GM23338 (cell line): ENCODE data around the gene FBXL4. TPM values are rescaled to one million over a fixed set of nuclear protein-coding genes. Genes with fewer than 3 reads are reported as not detected.

Source experiments
- ATAC-seq: fragments of 200-7000 bp; cut with Tn5 transposase; 3 replicates; pipeline ENCODE4 v1.9.1; 2020
- DNase-seq: peaks from one replicate; pipeline ENCODE4 v3.0.0-alpha.2; 2015; ENCODE audit warnings: low spot score
- H2AFZ ChIP-seq: fragments of 200-600 bp; sonication (generic); 2 replicates; pipeline ENCODE4 v1.8.0; 2016; ENCODE audit warnings: antibody characterized with exemption, mild to moderate bottlenecking, moderate library complexity
- H3F3A ChIP-seq: fragments of 200-600 bp; sonication (generic); replicated peaks from 2 replicates; pipeline ENCODE4 v1.8.0; 2017; ENCODE audit warnings: antibody characterized with exemption, mixed run types, low read depth
- H3K27ac ChIP-seq: fragments of 200-600 bp; sonication (generic); 2 replicates; pipeline ENCODE4 v1.6.1; 2016; ENCODE audit warnings: low read depth
- H3K27me3 ChIP-seq: fragments of 200-600 bp; sonication (generic); 2 replicates; pipeline ENCODE4 v1.8.0; 2016; ENCODE audit warnings: mild to moderate bottlenecking, mixed run types, moderate library complexity; ENCODE audit not compliant: insufficient read depth
- H3K36me3 ChIP-seq: fragments of 200-600 bp; sonication (generic); 2 replicates; pipeline ENCODE4 v1.8.0; 2016; ENCODE audit warnings: mild to moderate bottlenecking; ENCODE audit not compliant: insufficient read depth
- H3K4me1 ChIP-seq: fragments of 200-600 bp; sonication (generic); 2 replicates; pipeline ENCODE4 v1.8.0; 2016; ENCODE audit warnings: mild to moderate bottlenecking, moderate library complexity; ENCODE audit not compliant: insufficient read depth
- H3K4me2 ChIP-seq: fragments of 200-600 bp; sonication (generic); 2 replicates; pipeline ENCODE4 v1.7.1; 2017; ENCODE audit warnings: mixed run types
- H3K4me3 ChIP-seq: fragments of 200-600 bp; sonication (generic); 2 replicates; pipeline ENCODE4 v1.6.1; 2016; ENCODE audit warnings: mixed run types
- H3K79me2 ChIP-seq: fragments of 200-600 bp; sonication (generic); replicated peaks from 2 replicates; pipeline ENCODE4 v1.8.0; 2017; ENCODE audit warnings: mild to moderate bottlenecking; ENCODE audit not compliant: insufficient read depth
- H3K9me2 ChIP-seq: fragments of 200-600 bp; sonication (generic); 2 replicates; pipeline ENCODE4 v1.8.0; 2017; ENCODE audit not compliant: insufficient read depth
- H4K20me1 ChIP-seq: fragments of 200-600 bp; sonication (generic); replicated peaks from 2 replicates; pipeline ENCODE4 v1.8.0; 2017; ENCODE audit warnings: mild to moderate bottlenecking; ENCODE audit not compliant: insufficient read depth
- H3K27ac Mint-ChIP-seq: 2 replicates; pipeline ENCODE4 v1.8.0; 2020; ENCODE audit warnings: inconsistent platforms, mild to moderate bottlenecking, moderate library complexity, mixed read lengths
- H3K27me3 Mint-ChIP-seq: 3 replicates; pipeline ENCODE4 v1.8.0; 2022; ENCODE audit warnings: low read depth, mild to moderate bottlenecking, moderate library complexity, mixed read lengths, inconsistent platforms; ENCODE audit not compliant: insufficient read depth, poor library complexity
- H3K36me3 Mint-ChIP-seq: 3 replicates; pipeline ENCODE4 v1.8.0; 2021; ENCODE audit warnings: low read depth, mild to moderate bottlenecking, inconsistent platforms, moderate library complexity, mixed read lengths
- H3K4me1 Mint-ChIP-seq: 3 replicates; pipeline ENCODE4 v1.8.0; 2020; ENCODE audit warnings: mild to moderate bottlenecking, inconsistent platforms, mixed read lengths
- H3K4me3 Mint-ChIP-seq: 3 replicates; pipeline ENCODE4 v1.8.0; 2021; ENCODE audit warnings: moderate library complexity, mild to moderate bottlenecking, inconsistent platforms, mixed read lengths
- H3K9me3 Mint-ChIP-seq: 3 replicates; pipeline ENCODE4 v1.8.0; 2020; ENCODE audit warnings: moderate library complexity, mild to moderate bottlenecking, inconsistent platforms, mixed read lengths
- EZH2 ChIP-seq: fragments of 200-600 bp; sonication (generic); IDR thresholded peaks from one replicate; pipeline ENCODE4 v1.8.0; 2017; ENCODE audit warnings: antibody characterized with exemption, mild to moderate bottlenecking, low read depth; ENCODE audit not compliant: unreplicated experiment
- EZH2phosphoT487 ChIP-seq: fragments of 200-600 bp; sonication (generic); IDR thresholded peaks from one replicate; pipeline ENCODE4 v1.8.1; 2018; ENCODE audit warnings: antibody characterized with exemption; ENCODE audit not compliant: unreplicated experiment
- JUNB ChIP-seq: IDR thresholded peaks from one replicate; pipeline ENCODE4 v1.6.1; 2016; ENCODE audit warnings: antibody characterized with exemption; ENCODE audit not compliant: unreplicated experiment
- STAT1 ChIP-seq: IDR thresholded peaks from one replicate; pipeline ENCODE4 v1.6.1; 2016; ENCODE audit warnings: antibody characterized with exemption; ENCODE audit not compliant: unreplicated experiment
- ZNF114 ChIP-seq: fragments of 250-450 bp; sonication (Bioruptor Pico); IDR thresholded peaks from 2 replicates; pipeline ENCODE4 v1.5.0; 2020; ENCODE audit warnings: mild to moderate bottlenecking, moderate library complexity
- ZNF331 ChIP-seq: fragments of 250-450 bp; sonication (Bioruptor Pico); IDR thresholded peaks from 2 replicates; pipeline ENCODE4 v1.5.0; 2020; ENCODE audit warnings: low read depth, mild to moderate bottlenecking, moderate library complexity
- polyA plus RNA-seq: library from polyadenylated mRNA; unstranded; fragments of >200 nt; fragmentation: Nextera tagmentation; extraction: Ambion mirVana; gene quantifications from 2 replicates; pipeline ENCODE4 v1.2.1, GENCODE V29; 2016
- total RNA-seq: library from RNA; depleted of rRNA; stranded (reverse); fragments of >200 nt; shearing (Covaris generic); gene quantifications from 2 replicates; pipeline ENCODE4 v1.2.3, GENCODE V29; 2014
- TF ChIP-seq, protein P1 (sequence below): IDR thresholded peaks from 2 replicates; pipeline ENCODE4 v1.6.1; 2016; ENCODE audit warnings: antibody characterized with exemption
- TF ChIP-seq, protein P2 (sequence below): fragments of 250-450 bp; sonication (Bioruptor Pico); IDR thresholded peaks from 2 replicates; pipeline ENCODE4 v1.5.0; 2020; ENCODE audit warnings: mild to moderate bottlenecking, moderate library complexity
- TF ChIP-seq, protein P3 (sequence below), 2 experiments: fragments of 200-600 bp in 1 of 2; sonication (generic) in 1 of 2; conservative IDR thresholded peaks; 2 replicates each; pipeline versions ENCODE4 v1.5.1 to v1.6.1; 2016 to 2017; ENCODE audit warnings: antibody characterized with exemption in 2 of 2, low read depth in 2 of 2, mild to moderate bottlenecking in 2 of 2, moderate library complexity in 1 of 2

The FBXL4 gene
- total and polyA plus RNA-seq, 2 experiments from 2014 or later: 8.5 to 23.4 TPM

DNA sequence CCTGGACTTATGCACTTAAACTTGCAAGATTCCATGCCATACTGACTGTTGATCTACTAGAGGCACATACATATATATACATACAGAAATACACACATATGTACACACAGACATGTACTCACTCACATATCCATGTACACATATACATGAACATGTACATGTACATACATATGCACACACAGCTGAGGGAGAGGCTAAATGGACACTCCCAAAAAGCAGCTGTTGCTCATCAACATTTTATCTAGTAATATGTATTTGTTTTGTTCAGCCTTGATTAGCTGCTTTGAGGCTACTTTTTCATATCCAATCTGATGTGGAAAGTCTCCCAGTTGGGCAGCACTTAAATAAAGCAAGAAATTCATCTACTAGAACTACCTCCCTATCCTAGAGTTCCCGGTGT is 33.7 kb upstream of the FBXL4 start:
- no peaks in the 10 kb centered on the region for H3K9me2 ChIP-seq
- no peaks in the 10 kb centered on the region for H3K36me3 Mint-ChIP-seq
- H3K27ac Mint-ChIP-seq: no peak overlapping the region
- H3K9me3 Mint-ChIP-seq: no peaks in the 10 kb centered on the region
- no peak overlapping the region for H3K4me3 ChIP-seq
- no peak overlapping the region for H2AFZ ChIP-seq
- no peaks in the 10 kb centered on the region for H4K20me1 ChIP-seq
- DNase-seq (no peak), ATAC-seq (no peak)
- no peak overlapping the region for H3K4me3 Mint-ChIP-seq
- H3K4me1 ChIP-seq: no peaks in the 10 kb centered on the region
- TF ChIP-seq, protein P1, sequence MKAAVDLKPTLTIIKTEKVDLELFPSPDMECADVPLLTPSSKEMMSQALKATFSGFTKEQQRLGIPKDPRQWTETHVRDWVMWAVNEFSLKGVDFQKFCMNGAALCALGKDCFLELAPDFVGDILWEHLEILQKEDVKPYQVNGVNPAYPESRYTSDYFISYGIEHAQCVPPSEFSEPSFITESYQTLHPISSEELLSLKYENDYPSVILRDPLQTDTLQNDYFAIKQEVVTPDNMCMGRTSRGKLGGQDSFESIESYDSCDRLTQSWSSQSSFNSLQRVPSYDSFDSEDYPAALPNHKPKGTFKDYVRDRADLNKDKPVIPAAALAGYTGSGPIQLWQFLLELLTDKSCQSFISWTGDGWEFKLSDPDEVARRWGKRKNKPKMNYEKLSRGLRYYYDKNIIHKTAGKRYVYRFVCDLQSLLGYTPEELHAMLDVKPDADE: no peak
- TF ChIP-seq JUNB (no peak), STAT1 (no peak), EZH2phosphoT487 (no peak), EZH2 (no peak), ZNF331 (CRISPR knock-in tag) (no peak), ZNF114 (CRISPR knock-in tag) (no peak)
- TF ChIP-seq, protein P2, sequence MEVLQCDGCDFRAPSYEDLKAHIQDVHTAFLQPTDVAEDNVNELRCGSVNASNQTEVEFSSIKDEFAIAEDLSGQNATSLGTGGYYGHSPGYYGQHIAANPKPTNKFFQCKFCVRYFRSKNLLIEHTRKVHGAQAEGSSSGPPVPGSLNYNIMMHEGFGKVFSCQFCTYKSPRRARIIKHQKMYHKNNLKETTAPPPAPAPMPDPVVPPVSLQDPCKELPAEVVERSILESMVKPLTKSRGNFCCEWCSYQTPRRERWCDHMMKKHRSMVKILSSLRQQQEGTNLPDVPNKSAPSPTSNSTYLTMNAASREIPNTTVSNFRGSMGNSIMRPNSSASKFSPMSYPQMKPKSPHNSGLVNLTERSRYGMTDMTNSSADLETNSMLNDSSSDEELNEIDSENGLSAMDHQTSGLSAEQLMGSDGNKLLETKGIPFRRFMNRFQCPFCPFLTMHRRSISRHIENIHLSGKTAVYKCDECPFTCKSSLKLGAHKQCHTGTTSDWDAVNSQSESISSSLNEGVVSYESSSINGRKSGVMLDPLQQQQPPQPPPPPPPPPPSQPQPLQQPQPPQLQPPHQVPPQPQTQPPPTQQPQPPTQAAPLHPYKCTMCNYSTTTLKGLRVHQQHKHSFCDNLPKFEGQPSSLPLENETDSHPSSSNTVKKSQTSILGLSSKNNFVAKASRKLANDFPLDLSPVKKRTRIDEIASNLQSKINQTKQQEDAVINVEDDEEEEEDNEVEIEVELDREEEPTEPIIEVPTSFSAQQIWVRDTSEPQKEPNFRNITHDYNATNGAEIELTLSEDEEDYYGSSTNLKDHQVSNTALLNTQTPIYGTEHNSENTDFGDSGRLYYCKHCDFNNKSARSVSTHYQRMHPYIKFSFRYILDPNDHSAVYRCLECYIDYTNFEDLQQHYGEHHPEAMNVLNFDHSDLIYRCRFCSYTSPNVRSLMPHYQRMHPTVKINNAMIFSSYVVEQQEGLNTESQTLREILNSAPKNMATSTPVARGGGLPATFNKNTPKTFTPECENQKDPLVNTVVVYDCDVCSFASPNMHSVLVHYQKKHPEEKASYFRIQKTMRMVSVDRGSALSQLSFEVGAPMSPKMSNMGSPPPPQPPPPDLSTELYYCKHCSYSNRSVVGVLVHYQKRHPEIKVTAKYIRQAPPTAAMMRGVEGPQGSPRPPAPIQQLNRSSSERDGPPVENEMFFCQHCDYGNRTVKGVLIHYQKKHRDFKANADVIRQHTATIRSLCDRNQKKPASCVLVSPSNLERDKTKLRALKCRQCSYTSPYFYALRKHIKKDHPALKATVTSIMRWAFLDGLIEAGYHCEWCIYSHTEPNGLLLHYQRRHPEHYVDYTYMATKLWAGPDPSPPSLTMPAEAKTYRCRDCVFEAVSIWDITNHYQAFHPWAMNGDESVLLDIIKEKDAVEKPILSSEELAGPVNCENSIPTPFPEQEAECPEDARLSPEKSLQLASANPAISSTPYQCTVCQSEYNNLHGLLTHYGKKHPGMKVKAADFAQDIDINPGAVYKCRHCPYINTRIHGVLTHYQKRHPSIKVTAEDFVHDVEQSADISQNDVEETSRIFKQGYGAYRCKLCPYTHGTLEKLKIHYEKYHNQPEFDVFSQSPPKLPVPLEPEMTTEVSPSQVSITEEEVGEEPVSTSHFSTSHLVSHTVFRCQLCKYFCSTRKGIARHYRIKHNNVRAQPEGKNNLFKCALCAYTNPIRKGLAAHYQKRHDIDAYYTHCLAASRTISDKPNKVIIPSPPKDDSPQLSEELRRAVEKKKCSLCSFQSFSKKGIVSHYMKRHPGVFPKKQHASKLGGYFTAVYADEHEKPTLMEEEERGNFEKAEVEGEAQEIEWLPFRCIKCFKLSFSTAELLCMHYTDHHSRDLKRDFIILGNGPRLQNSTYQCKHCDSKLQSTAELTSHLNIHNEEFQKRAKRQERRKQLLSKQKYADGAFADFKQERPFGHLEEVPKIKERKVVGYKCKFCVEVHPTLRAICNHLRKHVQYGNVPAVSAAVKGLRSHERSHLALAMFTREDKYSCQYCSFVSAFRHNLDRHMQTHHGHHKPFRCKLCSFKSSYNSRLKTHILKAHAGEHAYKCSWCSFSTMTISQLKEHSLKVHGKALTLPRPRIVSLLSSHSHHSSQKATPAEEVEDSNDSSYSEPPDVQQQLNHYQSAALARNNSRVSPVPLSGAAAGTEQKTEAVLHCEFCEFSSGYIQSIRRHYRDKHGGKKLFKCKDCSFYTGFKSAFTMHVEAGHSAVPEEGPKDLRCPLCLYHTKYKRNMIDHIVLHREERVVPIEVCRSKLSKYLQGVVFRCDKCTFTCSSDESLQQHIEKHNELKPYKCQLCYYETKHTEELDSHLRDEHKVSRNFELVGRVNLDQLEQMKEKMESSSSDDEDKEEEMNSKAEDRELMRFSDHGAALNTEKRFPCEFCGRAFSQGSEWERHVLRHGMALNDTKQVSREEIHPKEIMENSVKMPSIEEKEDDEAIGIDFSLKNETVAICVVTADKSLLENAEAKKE: no peak
- TF ChIP-seq, protein P3, sequence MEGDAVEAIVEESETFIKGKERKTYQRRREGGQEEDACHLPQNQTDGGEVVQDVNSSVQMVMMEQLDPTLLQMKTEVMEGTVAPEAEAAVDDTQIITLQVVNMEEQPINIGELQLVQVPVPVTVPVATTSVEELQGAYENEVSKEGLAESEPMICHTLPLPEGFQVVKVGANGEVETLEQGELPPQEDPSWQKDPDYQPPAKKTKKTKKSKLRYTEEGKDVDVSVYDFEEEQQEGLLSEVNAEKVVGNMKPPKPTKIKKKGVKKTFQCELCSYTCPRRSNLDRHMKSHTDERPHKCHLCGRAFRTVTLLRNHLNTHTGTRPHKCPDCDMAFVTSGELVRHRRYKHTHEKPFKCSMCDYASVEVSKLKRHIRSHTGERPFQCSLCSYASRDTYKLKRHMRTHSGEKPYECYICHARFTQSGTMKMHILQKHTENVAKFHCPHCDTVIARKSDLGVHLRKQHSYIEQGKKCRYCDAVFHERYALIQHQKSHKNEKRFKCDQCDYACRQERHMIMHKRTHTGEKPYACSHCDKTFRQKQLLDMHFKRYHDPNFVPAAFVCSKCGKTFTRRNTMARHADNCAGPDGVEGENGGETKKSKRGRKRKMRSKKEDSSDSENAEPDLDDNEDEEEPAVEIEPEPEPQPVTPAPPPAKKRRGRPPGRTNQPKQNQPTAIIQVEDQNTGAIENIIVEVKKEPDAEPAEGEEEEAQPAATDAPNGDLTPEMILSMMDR (conservative IDR thresholded peaks at IDR 0.05; ENCODE audit: low read depth in 2 of 2): no peak
- peaks cover 2% of the 10 kb centered on the region for H3K4me1 Mint-ChIP-seq
- H3K4me2 ChIP-seq: no peak overlapping the region
- no peak overlapping the region for H3K27ac ChIP-seq
- H3K79me2 ChIP-seq: no peaks in the 10 kb centered on the region
- no peaks in the 10 kb centered on the region for H3K36me3 ChIP-seq
- H3F3A ChIP-seq: no peaks in the 10 kb centered on the region
- no peaks in the 10 kb centered on the region for H3K27me3 ChIP-seq
- peaks cover 1% of the 10 kb centered on the region for H3K27me3 Mint-ChIP-seq
